SK-N-SH (cell line): ENCODE results near the gene RSU1. TPM values are rescaled to one million over a fixed set of nuclear protein-coding genes. Genes with fewer than 3 reads are reported as not detected.

Experiments used
- CHD2 ChIP-seq: fragments of 150-350 bp; IDR thresholded peaks from 2 replicates; pipeline ENCODE4 v1.6.1; 2018; ENCODE audit warnings: low read length; ENCODE audit not compliant: partially characterized antibody
- ELF1 ChIP-seq: IDR thresholded peaks from 2 replicates; pipeline ENCODE4 v1.4.0; 2012
- EP300 ChIP-seq, 2 experiments: IDR thresholded peaks; 2 replicates each; pipeline versions ENCODE4 v1.4.0 to v1.6.1; 2012; ENCODE audit warnings: borderline replicate concordance in 1 of 2, low read depth in 1 of 2, low read length in 1 of 2
- FOSL2 ChIP-seq: IDR thresholded peaks from 2 replicates; pipeline ENCODE4 v1.4.0; 2012; ENCODE audit warnings: low read depth, mild to moderate bottlenecking, moderate library complexity, borderline replicate concordance
- FOXJ3 ChIP-seq: sonication (generic); formaldehyde crosslinking; IDR thresholded peaks from 2 replicates; pipeline ENCODE4 v1.5.1; 2020; ENCODE audit warnings: mild to moderate bottlenecking, missing genetic modification reagents
- GABPA ChIP-seq: IDR thresholded peaks from 2 replicates; pipeline ENCODE4 v1.4.0; 2012; ENCODE audit warnings: low read depth, mild to moderate bottlenecking
- MAX ChIP-seq: IDR thresholded peaks from 2 replicates; pipeline ENCODE4 v1.4.0; 2012; ENCODE audit warnings: low read depth
- MXI1 ChIP-seq: IDR thresholded peaks from 2 replicates; pipeline ENCODE4 v1.6.1; 2012; ENCODE audit warnings: mild to moderate bottlenecking, low read depth, low read length, improper control_type of control experiment
- NFIC ChIP-seq: IDR thresholded peaks from 2 replicates; pipeline ENCODE4 v1.4.0; 2012; ENCODE audit warnings: borderline replicate concordance
- NRF1 ChIP-seq: IDR thresholded peaks from 2 replicates; pipeline ENCODE4 v1.6.1; 2012; ENCODE audit warnings: low read depth, mild to moderate bottlenecking, low read length
- PBX3 ChIP-seq: IDR thresholded peaks from 2 replicates; pipeline ENCODE4; 2012
- RCOR1 ChIP-seq: fragments of 150-350 bp; IDR thresholded peaks from 2 replicates; pipeline ENCODE4 v1.6.1; 2017; ENCODE audit warnings: antibody characterized with exemption, low read length
- RFX5 ChIP-seq: IDR thresholded peaks from 2 replicates; pipeline ENCODE4 v1.6.1; 2012; ENCODE audit warnings: mild to moderate bottlenecking, improper control_type of control experiment, low read length
- RXRA ChIP-seq: IDR thresholded peaks from 2 replicates; pipeline ENCODE4 v1.4.0; 2012; ENCODE audit warnings: low read depth, mild to moderate bottlenecking, borderline replicate concordance
- SIN3A ChIP-seq: IDR thresholded peaks from 2 replicates; pipeline ENCODE4 v1.6.1; 2012; ENCODE audit warnings: low read depth, mild to moderate bottlenecking, low read length, moderate library complexity, borderline replicate concordance
- TEAD4 ChIP-seq: IDR thresholded peaks from 2 replicates; pipeline ENCODE4 v1.4.0; 2012; ENCODE audit warnings: mild to moderate bottlenecking, borderline replicate concordance; ENCODE audit not compliant: insufficient read depth
- ZBTB33 ChIP-seq: IDR thresholded peaks from 2 replicates; pipeline ENCODE4 v1.4.0; 2012; ENCODE audit warnings: low read depth, borderline replicate concordance
- polyA plus RNA-seq, 3 experiments: library from polyadenylated mRNA; depleted of rRNA; stranded (reverse); fragments of >200 nt; gene quantifications; 2 replicates each; pipeline ENCODE4 v1.2.3, GENCODE V29; 2012
- TF ChIP-seq, protein P1 (sequence below): IDR thresholded peaks from 2 replicates; pipeline ENCODE4 v1.6.1; 2012; ENCODE audit warnings: mild to moderate bottlenecking, low read depth, low read length, moderate library complexity
- TF ChIP-seq, protein P2 (sequence below): fragments of 150-350 bp; IDR thresholded peaks from 2 replicates; pipeline ENCODE4 v1.6.1; 2017; ENCODE audit warnings: antibody characterized with exemption, low read length, low read depth, borderline replicate concordance

RSU1 gene
- polyA plus RNA-seq, 1 of the 3 experiments (the other 2 are of a cell fraction), result 59.8 TPM

DNA sequence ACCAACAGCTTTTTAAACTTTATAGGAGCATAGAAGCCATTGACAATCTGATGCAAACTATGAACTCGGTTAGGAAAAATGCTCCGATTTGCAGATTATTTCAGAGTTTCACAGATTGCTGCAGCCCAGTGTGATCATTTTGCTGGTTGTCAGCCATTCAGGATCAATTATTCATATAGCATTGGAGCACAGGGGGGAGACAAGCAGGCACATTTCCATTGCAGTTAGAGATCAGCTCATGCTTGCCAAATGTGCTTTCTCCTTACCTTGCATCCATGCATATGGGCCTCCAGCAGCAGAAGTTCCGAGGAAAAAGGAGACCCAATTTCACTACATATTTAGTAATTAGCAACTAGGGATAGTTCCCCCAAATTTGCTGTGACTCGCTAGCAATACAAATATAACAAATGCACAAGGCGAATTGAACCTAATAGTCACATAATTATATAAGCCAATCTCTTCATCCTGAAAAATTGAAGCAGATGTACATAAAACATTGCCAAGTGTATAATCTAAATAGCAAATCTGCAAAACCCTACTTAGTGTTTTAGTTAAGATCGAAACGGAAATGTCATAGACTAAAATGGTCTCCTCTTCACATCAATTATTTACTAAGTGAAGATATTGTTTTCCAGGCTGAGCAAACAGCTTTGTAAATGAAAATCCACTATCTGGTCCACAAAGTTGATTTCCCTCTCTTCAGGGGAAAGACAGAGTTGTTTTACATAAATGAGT is 49.5 kb upstream of the RSU1 start (continued):
- TF ChIP-seq, protein P1, sequence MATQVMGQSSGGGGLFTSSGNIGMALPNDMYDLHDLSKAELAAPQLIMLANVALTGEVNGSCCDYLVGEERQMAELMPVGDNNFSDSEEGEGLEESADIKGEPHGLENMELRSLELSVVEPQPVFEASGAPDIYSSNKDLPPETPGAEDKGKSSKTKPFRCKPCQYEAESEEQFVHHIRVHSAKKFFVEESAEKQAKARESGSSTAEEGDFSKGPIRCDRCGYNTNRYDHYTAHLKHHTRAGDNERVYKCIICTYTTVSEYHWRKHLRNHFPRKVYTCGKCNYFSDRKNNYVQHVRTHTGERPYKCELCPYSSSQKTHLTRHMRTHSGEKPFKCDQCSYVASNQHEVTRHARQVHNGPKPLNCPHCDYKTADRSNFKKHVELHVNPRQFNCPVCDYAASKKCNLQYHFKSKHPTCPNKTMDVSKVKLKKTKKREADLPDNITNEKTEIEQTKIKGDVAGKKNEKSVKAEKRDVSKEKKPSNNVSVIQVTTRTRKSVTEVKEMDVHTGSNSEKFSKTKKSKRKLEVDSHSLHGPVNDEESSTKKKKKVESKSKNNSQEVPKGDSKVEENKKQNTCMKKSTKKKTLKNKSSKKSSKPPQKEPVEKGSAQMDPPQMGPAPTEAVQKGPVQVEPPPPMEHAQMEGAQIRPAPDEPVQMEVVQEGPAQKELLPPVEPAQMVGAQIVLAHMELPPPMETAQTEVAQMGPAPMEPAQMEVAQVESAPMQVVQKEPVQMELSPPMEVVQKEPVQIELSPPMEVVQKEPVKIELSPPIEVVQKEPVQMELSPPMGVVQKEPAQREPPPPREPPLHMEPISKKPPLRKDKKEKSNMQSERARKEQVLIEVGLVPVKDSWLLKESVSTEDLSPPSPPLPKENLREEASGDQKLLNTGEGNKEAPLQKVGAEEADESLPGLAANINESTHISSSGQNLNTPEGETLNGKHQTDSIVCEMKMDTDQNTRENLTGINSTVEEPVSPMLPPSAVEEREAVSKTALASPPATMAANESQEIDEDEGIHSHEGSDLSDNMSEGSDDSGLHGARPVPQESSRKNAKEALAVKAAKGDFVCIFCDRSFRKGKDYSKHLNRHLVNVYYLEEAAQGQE, result no peak
- no peak for TF ChIP-seq RFX5
- no peak; the same call in 1 of the 2 replicates for TF ChIP-seq MAX
- TF ChIP-seq MXI1, result no peak
- TF ChIP-seq ZBTB33, result no peak
- no peak for TF ChIP-seq RXRA
- no peak for TF ChIP-seq ELF1
- TF ChIP-seq CHD2, result peak; percentile 83
- no peak for TF ChIP-seq FOXJ3 (CRISPR knock-in tag)
- peak; percentile 62 for TF ChIP-seq PBX3
- TF ChIP-seq GABPA, result no peak
- TF ChIP-seq RCOR1, result peak; percentile 79; the same call in 1 of the 2 replicates
- TF ChIP-seq NRF1, result no peak
- TF ChIP-seq NFIC, result peak; percentile 70
- peak; percentile 69 to 98 for TF ChIP-seq EP300 (IDR thresholded peaks at IDR 0.05; ENCODE audit: borderline replicate concordance in 1 of 2, low read depth in 1 of 2, low read length in 1 of 2)
- TF ChIP-seq TEAD4, result peak; percentile 88
- no peak for TF ChIP-seq SIN3A
- TF ChIP-seq FOSL2, result peak; percentile 1; the same call in 1 of the 2 replicates
- TF ChIP-seq, protein P2, sequence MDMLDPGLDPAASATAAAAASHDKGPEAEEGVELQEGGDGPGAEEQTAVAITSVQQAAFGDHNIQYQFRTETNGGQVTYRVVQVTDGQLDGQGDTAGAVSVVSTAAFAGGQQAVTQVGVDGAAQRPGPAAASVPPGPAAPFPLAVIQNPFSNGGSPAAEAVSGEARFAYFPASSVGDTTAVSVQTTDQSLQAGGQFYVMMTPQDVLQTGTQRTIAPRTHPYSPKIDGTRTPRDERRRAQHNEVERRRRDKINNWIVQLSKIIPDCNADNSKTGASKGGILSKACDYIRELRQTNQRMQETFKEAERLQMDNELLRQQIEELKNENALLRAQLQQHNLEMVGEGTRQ, result no peak
- TF ChIP-seq, all 33 proteins: peak for 12
